IMR-90 (cell line): ENCODE data around the gene MARCHF3. TPM values are rescaled to one million over a fixed set of nuclear protein-coding genes. Genes with fewer than 3 reads are reported as not detected.
A peak's percentile ranks its signal among the peaks of the same experiment; 100 is the strongest.

Experiments
- ATAC-seq: fragments of 200-7000 bp; cut with Tn5 transposase; 2 replicates; pipeline ENCODE4 v1.9.1; 2020; ENCODE audit warnings: low read depth, mild to moderate bottlenecking, moderate library complexity
- BruUV-seq: library from RNA; stranded (reverse); fragments of 400-500 nt; replicated peaks from 2 replicates; lab custom pipeline; 2021; lab: Mats Ljungman, UMichigan
- CTCF ChIA-PET: fragments of 300-600 bp; formaldehyde crosslinking; extraction: SDS; loops from one replicate; lab custom pipeline; 2021; ENCODE audit warnings: antibody characterized with exemption; lab: Yijun Ruan, JAX
- POLR2A ChIA-PET: fragments of 300-600 bp; sonication (Branson Sonifier 250); formaldehyde crosslinking; loops from one replicate; lab custom pipeline; 2022; ENCODE audit warnings: antibody characterized with exemption; ENCODE audit not compliant: unreplicated experiment; lab: Charles Lee
- DNase-seq: peaks from one replicate; pipeline ENCODE4 v3.0.0; 2013
- H2AFZ ChIP-seq: replicated peaks from 2 replicates; pipeline ENCODE3; 2013; ENCODE audit warnings: low read length, mild to moderate bottlenecking; ENCODE audit not compliant: poor library complexity
- H2AK5ac ChIP-seq: 2 replicates; pipeline ENCODE4 v1.6.1; 2013; ENCODE audit warnings: low read depth, low read length, inconsistent platforms
- H2AK9ac ChIP-seq: replicated peaks from 2 replicates; pipeline ENCODE3; 2013; ENCODE audit warnings: mild to moderate bottlenecking, low read depth, low read length, moderate library complexity; ENCODE audit not compliant: poor library complexity
- H2BK120ac ChIP-seq: 2 replicates; pipeline ENCODE4 v1.6.1; 2013; ENCODE audit warnings: low read depth, low read length, inconsistent platforms
- H2BK15ac ChIP-seq: 3 replicates; pipeline ENCODE4 v1.6.1; 2013; ENCODE audit warnings: low read depth, low read length, inconsistent platforms
- H2BK20ac ChIP-seq: 2 replicates; pipeline ENCODE4 v1.6.1; 2013; ENCODE audit warnings: low read depth, mild to moderate bottlenecking, inconsistent platforms, low read length, moderate library complexity
- H2BK5ac ChIP-seq: 2 replicates; pipeline ENCODE4 v1.6.1; 2013; ENCODE audit warnings: mild to moderate bottlenecking, low read depth, low read length, inconsistent platforms; ENCODE audit not compliant: poor library complexity, severe bottlenecking
- H3K14ac ChIP-seq: replicated peaks from 2 replicates; pipeline ENCODE4 v1.6.1; 2013; ENCODE audit warnings: low read depth, low read length, inconsistent platforms
- H3K18ac ChIP-seq: 2 replicates; pipeline ENCODE4 v1.6.1; 2013; ENCODE audit warnings: low read depth, low read length, control low read depth
- H3K23ac ChIP-seq: 2 replicates; pipeline ENCODE4 v1.6.1; 2013; ENCODE audit warnings: low read depth, low read length, inconsistent platforms
- H3K27ac ChIP-seq: 2 replicates; pipeline ENCODE4 v1.5.1; 2013; ENCODE audit warnings: mild to moderate bottlenecking, control low read depth, low read length; ENCODE audit not compliant: insufficient read depth
- H3K27me3 ChIP-seq: 2 replicates; pipeline ENCODE4 v1.6.1; 2013; ENCODE audit warnings: low read length; ENCODE audit not compliant: control insufficient read depth, insufficient read depth
- H3K36me3 ChIP-seq: 2 replicates; pipeline ENCODE4 v1.6.1; 2013; ENCODE audit warnings: low read length, mixed read lengths; ENCODE audit not compliant: control insufficient read depth, insufficient read depth
- H3K4ac ChIP-seq: 2 replicates; pipeline ENCODE4 v1.6.1; 2013; ENCODE audit warnings: low read depth, low read length, inconsistent platforms
- H3K4me1 ChIP-seq: 2 replicates; pipeline ENCODE4 v1.6.1; 2013; ENCODE audit warnings: low read length, mixed read lengths; ENCODE audit not compliant: control insufficient read depth, insufficient read depth
- H3K4me2 ChIP-seq: 2 replicates; pipeline ENCODE4 v1.6.1; 2013; ENCODE audit warnings: low read depth, mild to moderate bottlenecking, control low read depth, low read length, moderate library complexity
- H3K4me3 ChIP-seq: 2 replicates; pipeline ENCODE4 v1.5.1; 2013; ENCODE audit warnings: low read depth, mild to moderate bottlenecking, control low read depth, low read length, moderate library complexity; ENCODE audit not compliant: insufficient read depth
- H3K56ac ChIP-seq: 2 replicates; pipeline ENCODE4 v1.6.1; 2013; ENCODE audit warnings: low read length, inconsistent platforms; ENCODE audit not compliant: insufficient read depth; ENCODE audit errors: extremely low read depth
- H3K79me1 ChIP-seq, 2 experiments: 2 replicates each; pipeline ENCODE4 v1.6.1; 2013; ENCODE audit warnings: low read length in 2 of 2, inconsistent platforms in 1 of 2, low read depth in 1 of 2
- H3K9ac ChIP-seq: 2 replicates; pipeline ENCODE4 v1.6.1; 2013; ENCODE audit warnings: low read depth, low read length, control low read depth
- H3K9me1 ChIP-seq: 2 replicates; pipeline ENCODE4 v1.6.1; 2013; ENCODE audit warnings: low read length, inconsistent platforms; ENCODE audit not compliant: insufficient read depth
- H3K9me3 ChIP-seq: 2 replicates; pipeline ENCODE4 v1.6.1; 2013; ENCODE audit warnings: low read length; ENCODE audit not compliant: control insufficient read depth, insufficient read depth
- H4K20me1 ChIP-seq: 2 replicates; pipeline ENCODE4 v1.6.1; 2013; ENCODE audit warnings: low read length, inconsistent platforms; ENCODE audit not compliant: insufficient read depth
- H4K5ac ChIP-seq: 2 replicates; pipeline ENCODE4 v1.6.1; 2013; ENCODE audit warnings: mild to moderate bottlenecking, low read depth, low read length, control low read depth
- H4K8ac ChIP-seq, 2 experiments: 2 replicates each; pipeline ENCODE4 v1.6.1; 2013; ENCODE audit warnings: low read depth in 2 of 2, low read length in 2 of 2, control low read depth in 1 of 2, inconsistent platforms in 1 of 2
- H4K91ac ChIP-seq: 2 replicates; pipeline ENCODE4 v1.6.1; 2013; ENCODE audit warnings: low read depth, low read length, inconsistent platforms; ENCODE audit not compliant: insufficient read depth
- CEBPB ChIP-seq: IDR thresholded peaks from 2 replicates; pipeline ENCODE4 v1.6.1; 2012; ENCODE audit warnings: low read depth, low read length, improper control_type of control experiment
- CTCF ChIP-seq: conservative IDR thresholded peaks from 2 replicates; pipeline ENCODE4 v1.5.1; 2012; ENCODE audit warnings: mild to moderate bottlenecking, low read depth, low read length, improper control_type of control experiment
- MAFK ChIP-seq: IDR thresholded peaks from 2 replicates; pipeline ENCODE4 v1.6.1; 2012; ENCODE audit warnings: low read depth, low read length, improper control_type of control experiment
- NFE2L2 ChIP-seq: fragments of 150-350 bp; IDR thresholded peaks from 2 replicates; pipeline ENCODE4 v1.6.1; 2016; ENCODE audit warnings: low read depth, mild to moderate bottlenecking, low read length
- RAD21 ChIP-seq: IDR thresholded peaks from 2 replicates; pipeline ENCODE4 v1.6.1; 2012; ENCODE audit warnings: low read length, improper control_type of control experiment
- SMC3 ChIP-seq: fragments of 150-350 bp; IDR thresholded peaks from 2 replicates; pipeline ENCODE4 v1.6.1; 2016; ENCODE audit warnings: low read depth, mild to moderate bottlenecking, antibody characterized with exemption, low read length, moderate library complexity
- USF2 ChIP-seq: fragments of 150-350 bp; IDR thresholded peaks from 2 replicates; pipeline ENCODE4 v1.6.1; 2017; ENCODE audit warnings: mild to moderate bottlenecking, antibody characterized with exemption, low read length, low read depth
- WGBS, 2 experiments: methylation state at CpG; one replicate each; pipeline versions ENCODE4 v1.1.5 to v1.1.7; 2013; ENCODE audit warnings: missing lambda C conversion rate in 2 of 2; ENCODE audit not compliant: insufficient read length in 1 of 2; ENCODE audit errors: extremely low coverage in 2 of 2; 5-methylcytosine and 5-hydroxymethylcytosine counted together
- dilution Hi-C: fragments of 300-500 bp; cut with HindIII; formaldehyde crosslinking; loops from one replicate; pipeline ENCODE4 v1.14.3; 2018; ENCODE audit warnings: low sequenced_read_pairs; ENCODE audit not compliant: unreplicated experiment
- in situ Hi-C: fragments of 300-500 bp; cut with MboI; formaldehyde crosslinking; loops from 3 replicates; pipeline ENCODE4 v1.14.3; 2019; ENCODE audit warnings: low sequenced_read_pairs, inconsistent platforms, mixed read lengths
- intact Hi-C: fragments of 100-400 bp; cut with micrococcal nuclease; formaldehyde crosslinking; loops from 2 replicates; pipeline ENCODE4 v1.10.0; 2022
- polyA plus RNA-seq, 3 experiments: library from polyadenylated mRNA; depleted of rRNA; stranded (reverse); fragments of >200 nt; gene quantifications; 2 replicates each; pipeline ENCODE4 v1.2.3, GENCODE V29; 2012; ENCODE audit warnings: low replicate concordance in 1 of 3
- total RNA-seq: library from RNA; depleted of rRNA; stranded (reverse); fragments of >200 nt; gene quantifications from 2 replicates; pipeline ENCODE4 v1.2.3, GENCODE V29; 2012

The MARCHF3 gene
- total and polyA plus RNA-seq, 2 of the 4 experiments (the other 2 are of a cell fraction) = 11.2 to 18.8 TPM

GRCh38 chr5:127042593-127042992 lies 12.2 kb upstream of the MARCHF3 start:
- WGBS, 2 experiments = no CpG with 5 or more reads among the region's 2 CpGs
- DNase-seq = peak; percentile 49
- H2BK5ac ChIP-seq = no peak overlapping the region
- H2AFZ ChIP-seq = no peak overlapping the region
- no TSS peak for BruUV-seq
- H3K4me3 ChIP-seq = no peak overlapping the region
- no peak overlapping the region; the same call in 1 of the 2 replicates for H2BK120ac ChIP-seq
- H3K27me3 ChIP-seq = no peaks in the 10 kb centered on the region
- H3K9ac ChIP-seq = no peak overlapping the region
- no peaks in the 10 kb centered on the region for H3K79me1 ChIP-seq
- no peak overlapping the region for H2BK20ac ChIP-seq
- peaks cover 3% of the 10 kb centered on the region; the same call in 1 of the 2 replicates for H3K4me1 ChIP-seq
- in situ Hi-C loops (no loop called here), dilution Hi-C loops (no loop called here), intact Hi-C loops (loop anchor here (10.0 kb wide), 1 partner anchor 388 kb away; no protein-coding TSS in a partner anchor)
- H4K5ac ChIP-seq = no peak overlapping the region
- no peak for ATAC-seq
- ChIA-PET POLR2A (no interaction called here), CTCF (no interaction called here)
- H3K56ac ChIP-seq = no peak overlapping the region
- no peak overlapping the region for H4K8ac ChIP-seq
- no peaks in the 10 kb centered on the region for H3K9me3 ChIP-seq
- H4K91ac ChIP-seq = no peak overlapping the region
- H3K23ac ChIP-seq = no peak overlapping the region
- no peaks in the 10 kb centered on the region for H3K36me3 ChIP-seq
- no peak overlapping the region for H2AK5ac ChIP-seq
- H3K14ac ChIP-seq = no peak overlapping the region
- no peak overlapping the region for H2BK15ac ChIP-seq
- no peaks in the 10 kb centered on the region for H4K20me1 ChIP-seq
- H3K27ac ChIP-seq = no peak overlapping the region
- H3K18ac ChIP-seq = no peak overlapping the region
- TF ChIP-seq USF2 (no peak), MAFK (no peak), CEBPB (no peak), RAD21 (peak; percentile 52; the same call in 1 of the 2 replicates), SMC3 (peak; percentile 45), CTCF (peak; percentile 47), NFE2L2 (no peak)
- H3K4ac ChIP-seq = peak overlapping the region; percentile 66; the same call in 1 of the 2 replicates
- H3K9me1 ChIP-seq = peaks cover 12% of the 10 kb centered on the region
- H2AK9ac ChIP-seq = no peak overlapping the region
- H3K4me2 ChIP-seq = no peak overlapping the region
